H1 (cell line): Measurements from ENCODE around the gene FUT4. TPM values are rescaled to one million over a fixed set of nuclear protein-coding genes. Genes with fewer than 3 reads are reported as not detected.

Experiments used
- ASH2L ChIP-seq: fragments of 200-600, 300-600 bp; sonication (generic); IDR thresholded peaks from one replicate; pipeline ENCODE4 v1.7.1; 2017; ENCODE audit warnings: low read length
- CHD1 ChIP-seq: IDR thresholded peaks from 2 replicates; pipeline ENCODE4 v1.6.1; 2012; ENCODE audit warnings: low read depth, low read length, improper control_type of control experiment
- HDAC2 ChIP-seq, 2 experiments: fragments of 300-600 bp in 1 of 2; sonication (generic) in 1 of 2; IDR thresholded peaks; 2 replicates each; pipeline ENCODE4 v1.6.1; 2011 to 2012; ENCODE audit warnings: low read depth in 2 of 2, low read length in 2 of 2, mild to moderate bottlenecking in 2 of 2, moderate library complexity in 2 of 2, borderline replicate concordance in 1 of 2, inconsistent platforms in 1 of 2
- JUND ChIP-seq: IDR thresholded peaks from 2 replicates; pipeline ENCODE4 v1.6.1; 2011; ENCODE audit warnings: mild to moderate bottlenecking, improper control_type of control experiment, low read length
- NANOG ChIP-seq: IDR thresholded peaks from 2 replicates; pipeline ENCODE4 v1.6.1; 2011; ENCODE audit warnings: low read length, low read depth, mild to moderate bottlenecking, inconsistent platforms; ENCODE audit not compliant: insufficient read depth, poor library complexity, severe bottlenecking
- PHF8 ChIP-seq: fragments of 200-600 bp; sonication (generic); conservative IDR thresholded peaks from 2 replicates; pipeline ENCODE4 v1.7.1; 2012; ENCODE audit warnings: low read depth, mild to moderate bottlenecking, inconsistent platforms, low read length, moderate library complexity
- RFX5 ChIP-seq: IDR thresholded peaks from 2 replicates; pipeline ENCODE4 v1.6.1; 2011; ENCODE audit warnings: low read depth, low read length, improper control_type of control experiment, borderline replicate concordance
- RNF2 ChIP-seq: fragments of 200-900, 300-1000 bp; sonication (generic); IDR thresholded peaks from 2 replicates; pipeline ENCODE4 v1.7.1; 2016; ENCODE audit warnings: borderline replicate concordance, low read depth, mild to moderate bottlenecking, antibody characterized with exemption, low read length; ENCODE audit not compliant: poor library complexity, severe bottlenecking; ENCODE audit errors: missing control alignments
- SIN3A ChIP-seq, 2 experiments: IDR thresholded peaks in 1 of 2; conservative IDR thresholded peaks in 1 of 2; 2 replicates each; pipeline ENCODE4 v1.6.1; 2011 to 2012; ENCODE audit warnings: low read length in 2 of 2, improper control_type of control experiment in 1 of 2, low read depth in 1 of 2, mild to moderate bottlenecking in 1 of 2
- SIRT6 ChIP-seq: IDR thresholded peaks from one replicate; pipeline ENCODE4 v1.7.1; 2012; ENCODE audit warnings: low read length, inconsistent platforms
- SP1 ChIP-seq: IDR thresholded peaks from 2 replicates; pipeline ENCODE4 v1.6.1; 2011; ENCODE audit warnings: low read depth, low read length
- SUZ12 ChIP-seq: fragments of 200-600 bp; sonication (generic); IDR thresholded peaks from 2 replicates; pipeline ENCODE4 v1.6.1; 2012; ENCODE audit warnings: mild to moderate bottlenecking, inconsistent platforms, low read length, moderate library complexity, mixed read lengths
- TCF12 ChIP-seq: IDR thresholded peaks from 2 replicates; pipeline ENCODE4 v1.6.1; 2011; ENCODE audit warnings: low read depth, mild to moderate bottlenecking, low read length
- polyA plus RNA-seq, 7 experiments: library from polyadenylated mRNA; depleted of rRNA in 3 of 7; stranded (reverse) in 5 of 7; unstranded in 2 of 7; fragments of >200 nt in 5 of 7; fragments of 200-250 nt in 2 of 7; gene quantifications; 1 replicate in 5 of 7; 2 replicates in 1 of 7; 4 replicates in 1 of 7; pipeline versions ENCODE4 v1.2.1 to v1.2.3, GENCODE V29; 2011 to 2013; ENCODE audit warnings: missing spikeins in 2 of 7, mixed read lengths in 2 of 7
- total RNA-seq: library from RNA; stranded (reverse); fragmentation: NEBNext Ultra II Directional; extraction: Animal tissue kit (Norgen Biotek cat#: 25700); gene quantifications from 2 replicates; pipeline ENCODE4 v1.2.1, GENCODE V29; 2021
- TF ChIP-seq, protein P1 (sequence below), 3 experiments: IDR thresholded peaks; 1 replicate in 2 of 3; 2 replicates in 1 of 3; pipeline versions ENCODE4 v1.5.1 to v1.6.1; 2011; ENCODE audit warnings: low read length in 3 of 3, mild to moderate bottlenecking in 3 of 3, inconsistent platforms in 2 of 3, low read depth in 1 of 3, moderate library complexity in 1 of 3; ENCODE audit not compliant: insufficient read depth in 1 of 3; ENCODE audit errors: control extremely low read depth in 1 of 3
- TF ChIP-seq, protein P2 (sequence below): IDR thresholded peaks from 2 replicates; pipeline ENCODE4 v1.6.1; 2012; ENCODE audit warnings: low read length, inconsistent platforms
- TF ChIP-seq, protein P3 (sequence below): IDR thresholded peaks from 2 replicates; pipeline ENCODE4 v1.6.1; 2011; ENCODE audit warnings: low read depth, mild to moderate bottlenecking, low read length; ENCODE audit not compliant: insufficient read depth

FUT4 gene
- total and polyA plus RNA-seq, 2 of the 8 experiments (the other 6 are each of a cell fraction or from before 2014, with no cell fraction given) = 2.6 to 8.0 TPM

DNA sequence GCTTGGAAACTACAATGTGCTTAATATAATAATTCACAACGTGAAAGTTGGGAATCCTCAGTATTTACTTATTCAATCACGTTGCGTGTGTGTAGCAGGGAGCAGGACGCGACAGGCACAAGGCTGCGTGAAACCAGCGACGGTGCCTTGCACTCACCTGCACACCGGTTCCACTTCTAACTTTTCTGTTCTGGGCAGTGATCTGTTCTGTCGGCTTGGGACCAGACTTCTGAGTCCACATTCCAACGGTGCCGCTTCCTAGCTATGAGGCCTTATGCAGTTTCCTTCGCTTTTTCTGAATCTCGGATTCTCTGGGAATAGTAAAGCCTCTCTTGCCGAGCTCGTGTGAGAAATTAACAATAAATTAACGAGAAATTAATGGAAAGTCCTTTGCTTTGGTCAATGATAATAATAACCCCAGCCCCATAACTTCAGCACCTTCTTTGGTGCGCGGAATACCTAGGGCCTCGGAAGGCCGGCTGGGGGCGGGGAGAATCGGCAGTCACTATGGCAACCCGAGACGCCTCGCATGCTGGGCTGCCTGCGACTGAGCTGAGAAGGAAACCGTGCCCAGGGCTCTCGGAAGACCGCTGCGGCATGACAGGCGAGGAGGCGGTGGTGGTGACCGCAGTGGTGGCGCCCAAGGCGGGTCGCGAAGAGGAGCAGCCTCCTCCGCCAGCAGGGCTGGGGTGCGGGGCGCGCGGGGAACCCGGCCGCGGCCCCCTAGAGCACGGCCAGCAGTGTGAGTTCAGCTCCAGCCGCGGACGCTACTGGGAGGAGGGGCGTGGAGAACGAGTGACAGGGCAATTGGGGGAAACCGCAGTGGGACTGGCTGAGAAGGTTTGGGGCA is 31.6 kb upstream of the FUT4 start, which contains the start of gene C11orf97 (continued):
- no peak for TF ChIP-seq TCF12
- TF ChIP-seq NANOG = no peak
- peak; percentile 34 for TF ChIP-seq ASH2L
- TF ChIP-seq CHD1 = no peak
- TF ChIP-seq PHF8 = no peak
- TF ChIP-seq, protein P1, sequence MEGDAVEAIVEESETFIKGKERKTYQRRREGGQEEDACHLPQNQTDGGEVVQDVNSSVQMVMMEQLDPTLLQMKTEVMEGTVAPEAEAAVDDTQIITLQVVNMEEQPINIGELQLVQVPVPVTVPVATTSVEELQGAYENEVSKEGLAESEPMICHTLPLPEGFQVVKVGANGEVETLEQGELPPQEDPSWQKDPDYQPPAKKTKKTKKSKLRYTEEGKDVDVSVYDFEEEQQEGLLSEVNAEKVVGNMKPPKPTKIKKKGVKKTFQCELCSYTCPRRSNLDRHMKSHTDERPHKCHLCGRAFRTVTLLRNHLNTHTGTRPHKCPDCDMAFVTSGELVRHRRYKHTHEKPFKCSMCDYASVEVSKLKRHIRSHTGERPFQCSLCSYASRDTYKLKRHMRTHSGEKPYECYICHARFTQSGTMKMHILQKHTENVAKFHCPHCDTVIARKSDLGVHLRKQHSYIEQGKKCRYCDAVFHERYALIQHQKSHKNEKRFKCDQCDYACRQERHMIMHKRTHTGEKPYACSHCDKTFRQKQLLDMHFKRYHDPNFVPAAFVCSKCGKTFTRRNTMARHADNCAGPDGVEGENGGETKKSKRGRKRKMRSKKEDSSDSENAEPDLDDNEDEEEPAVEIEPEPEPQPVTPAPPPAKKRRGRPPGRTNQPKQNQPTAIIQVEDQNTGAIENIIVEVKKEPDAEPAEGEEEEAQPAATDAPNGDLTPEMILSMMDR (IDR thresholded peaks at IDR 0.05; ENCODE audit: control extremely low read depth in 1 of 3, insufficient read depth in 1 of 3, low read depth in 1 of 3, low read length in 3 of 3) = peak in 1 of 3 experiments; percentile 0; a peak in 1 of 4 replicates
- TF ChIP-seq, protein P2, sequence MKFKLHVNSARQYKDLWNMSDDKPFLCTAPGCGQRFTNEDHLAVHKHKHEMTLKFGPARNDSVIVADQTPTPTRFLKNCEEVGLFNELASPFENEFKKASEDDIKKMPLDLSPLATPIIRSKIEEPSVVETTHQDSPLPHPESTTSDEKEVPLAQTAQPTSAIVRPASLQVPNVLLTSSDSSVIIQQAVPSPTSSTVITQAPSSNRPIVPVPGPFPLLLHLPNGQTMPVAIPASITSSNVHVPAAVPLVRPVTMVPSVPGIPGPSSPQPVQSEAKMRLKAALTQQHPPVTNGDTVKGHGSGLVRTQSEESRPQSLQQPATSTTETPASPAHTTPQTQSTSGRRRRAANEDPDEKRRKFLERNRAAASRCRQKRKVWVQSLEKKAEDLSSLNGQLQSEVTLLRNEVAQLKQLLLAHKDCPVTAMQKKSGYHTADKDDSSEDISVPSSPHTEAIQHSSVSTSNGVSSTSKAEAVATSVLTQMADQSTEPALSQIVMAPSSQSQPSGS = no peak
- TF ChIP-seq, protein P3, sequence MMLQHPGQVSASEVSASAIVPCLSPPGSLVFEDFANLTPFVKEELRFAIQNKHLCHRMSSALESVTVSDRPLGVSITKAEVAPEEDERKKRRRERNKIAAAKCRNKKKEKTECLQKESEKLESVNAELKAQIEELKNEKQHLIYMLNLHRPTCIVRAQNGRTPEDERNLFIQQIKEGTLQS = no peak
- TF ChIP-seq JUND = no peak
- peak in 1 of 2 experiments; percentile 89; a peak in 2 of 4 replicates for TF ChIP-seq HDAC2 (IDR thresholded peaks at IDR 0.05; ENCODE audit: borderline replicate concordance in 1 of 2, low read depth in 2 of 2, low read length in 2 of 2)
- peak; percentile 97 to 98 for TF ChIP-seq SIN3A (conservative IDR thresholded peaks at IDR 0.05 in 1 of 2, IDR thresholded peaks at IDR 0.05 in 1 of 2; ENCODE audit: low read depth in 1 of 2, low read length in 2 of 2)
- no peak for TF ChIP-seq RFX5
- no peak for TF ChIP-seq SP1
- TF ChIP-seq SIRT6 = no peak
- no peak for TF ChIP-seq SUZ12
- TF ChIP-seq RNF2 = no peak
